H1 (cell line): ENCODE data around the gene NUDT19. TPM values are rescaled to one million over a fixed set of nuclear protein-coding genes. Genes with fewer than 3 reads are reported as not detected.

Experiments
- CTCF ChIA-PET: fragments of 300-600 bp; sonication (Branson Sonifier 250); formaldehyde crosslinking; loops from one replicate; lab custom pipeline; 2021; ENCODE audit not compliant: partially characterized antibody; lab: Charles Lee
- POLR2A ChIA-PET: fragments of 300-600 bp; sonication (Branson Sonifier 250); formaldehyde crosslinking; loops from one replicate; lab custom pipeline; 2021; ENCODE audit warnings: inconsistent platforms; ENCODE audit not compliant: partially characterized antibody; lab: Charles Lee
- DNase-seq, 2 experiments: peaks; one replicate each; pipeline versions ENCODE4 v3.0.0 to v3.0.0-alpha.2; 2010 to 2022; ENCODE audit warnings: low spot score in 2 of 2, low read depth in 1 of 2, mixed read lengths in 1 of 2
- FAIRE-seq: peaks from 2 replicates; lab custom pipeline; 2011; peaks lifted over from hg19 to GRCh38; lab: Jason Lieb, UNC
- H2AFZ ChIP-seq: 2 replicates; pipeline ENCODE4 v1.8.1; 2012; ENCODE audit warnings: low read length, inconsistent platforms
- H2AK5ac ChIP-seq: 2 replicates; pipeline ENCODE4 v1.6.1; 2013; ENCODE audit warnings: low read depth, low read length
- H2BK120ac ChIP-seq: replicated peaks from 2 replicates; pipeline ENCODE3; 2013; ENCODE audit warnings: low read depth, low read length, inconsistent platforms
- H2BK12ac ChIP-seq: 2 replicates; pipeline ENCODE4 v1.6.1; 2013; ENCODE audit warnings: low read depth, low read length
- H2BK15ac ChIP-seq: 2 replicates; pipeline ENCODE4 v1.6.1; 2013; ENCODE audit warnings: low read length
- H2BK20ac ChIP-seq: 2 replicates; pipeline ENCODE4 v1.6.1; 2013; ENCODE audit warnings: low read length
- H2BK5ac ChIP-seq: 2 replicates; pipeline ENCODE4 v1.6.1; 2013; ENCODE audit warnings: low read depth, low read length
- H3K14ac ChIP-seq: 2 replicates; pipeline ENCODE4 v1.6.1; 2013; ENCODE audit warnings: inconsistent platforms; ENCODE audit not compliant: insufficient read length
- H3K18ac ChIP-seq: 2 replicates; pipeline ENCODE4 v1.6.1; 2013; ENCODE audit warnings: low read length; ENCODE audit errors: extremely low read depth
- H3K23ac ChIP-seq: 2 replicates; pipeline ENCODE4 v1.6.1; 2013; ENCODE audit warnings: inconsistent platforms; ENCODE audit not compliant: insufficient read length
- H3K23me2 ChIP-seq: 2 replicates; pipeline ENCODE4 v1.6.1; 2013; ENCODE audit warnings: low read depth, low read length
- H3K27ac ChIP-seq: 2 replicates; pipeline ENCODE4 v1.6.1; 2011; ENCODE audit warnings: low read depth, low read length, inconsistent platforms
- H3K27me3 ChIP-seq, 4 experiments: replicated peaks in 1 of 4; 1 replicate in 1 of 4; 2 replicates in 3 of 4; pipeline versions ENCODE4 v1.6.1 to v1.8.1; 2011 to 2013; ENCODE audit warnings: low read length in 3 of 4, mild to moderate bottlenecking in 3 of 4, inconsistent platforms in 2 of 4, mixed read lengths in 2 of 4, moderate library complexity in 1 of 4; ENCODE audit not compliant: control insufficient read depth in 3 of 4, insufficient read depth in 3 of 4; ENCODE audit errors: extremely low read depth in 1 of 4
- H3K36me3 ChIP-seq, 4 experiments: 2 replicates each; pipeline versions ENCODE4 v1.6.1 to v1.8.1; 2011 to 2013; ENCODE audit warnings: mild to moderate bottlenecking in 4 of 4, low read length in 3 of 4, moderate library complexity in 2 of 4, control low read depth in 1 of 4, inconsistent platforms in 1 of 4; ENCODE audit not compliant: insufficient read depth in 4 of 4, control insufficient read depth in 2 of 4
- H3K4ac ChIP-seq: replicated peaks from 2 replicates; pipeline ENCODE3; 2013; ENCODE audit warnings: low read length, low read depth, mixed read lengths, inconsistent platforms; ENCODE audit not compliant: insufficient read length
- H3K4me1 ChIP-seq, 4 experiments: replicated peaks in 1 of 4; 1 replicate in 1 of 4; 2 replicates in 3 of 4; pipeline versions ENCODE4 v1.6.1 to v1.8.1; 2011 to 2013; ENCODE audit warnings: low read length in 3 of 4, inconsistent platforms in 2 of 4, mixed read lengths in 1 of 4; ENCODE audit not compliant: insufficient read depth in 4 of 4, control insufficient read depth in 3 of 4
- H3K4me2 ChIP-seq, 2 experiments: 2 replicates each; pipeline versions ENCODE4 v1.6.1 to v1.8.1; 2011 to 2013; ENCODE audit warnings: low read depth in 2 of 2, low read length in 2 of 2, control low read depth in 1 of 2, inconsistent platforms in 1 of 2, mild to moderate bottlenecking in 1 of 2; ENCODE audit not compliant: insufficient read depth in 1 of 2
- H3K4me3 ChIP-seq, 4 experiments: fragments of 200-600, 300-600 bp in 1 of 4; sonication (generic), shearing (Covaris generic), sonication (Bioruptor Twin) in 1 of 4; 2 replicates each; pipeline versions ENCODE4 v1.5.1 to v1.8.1; 2011 to 2016; ENCODE audit warnings: low read length in 4 of 4, low read depth in 3 of 4, control low read depth in 2 of 4, inconsistent platforms in 2 of 4, mild to moderate bottlenecking in 2 of 4, mixed read lengths in 1 of 4, moderate library complexity in 1 of 4; ENCODE audit not compliant: insufficient read depth in 2 of 4; ENCODE audit errors: extremely low read depth in 1 of 4
- H3K56ac ChIP-seq: replicated peaks from 2 replicates; pipeline ENCODE3; 2013; ENCODE audit warnings: low read depth, mild to moderate bottlenecking, mixed read lengths, low read length, inconsistent platforms; ENCODE audit not compliant: insufficient read length
- H3K79me1 ChIP-seq: 2 replicates; pipeline ENCODE4 v1.6.1; 2013; ENCODE audit warnings: low read depth, low read length, control low read depth
- H3K79me2 ChIP-seq, 2 experiments: 2 replicates each; pipeline versions ENCODE4 v1.6.1 to v1.8.1; 2012 to 2013; ENCODE audit warnings: low read length in 2 of 2, mild to moderate bottlenecking in 2 of 2, inconsistent platforms in 1 of 2; ENCODE audit not compliant: insufficient read depth in 2 of 2, control insufficient read depth in 1 of 2
- H3K9ac ChIP-seq, 4 experiments: replicated peaks in 1 of 4; 1 replicate in 1 of 4; 2 replicates in 3 of 4; pipeline versions ENCODE4 v1.6.1 to v1.8.1; 2011 to 2013; ENCODE audit warnings: low read depth in 3 of 4, low read length in 3 of 4, control low read depth in 2 of 4, mild to moderate bottlenecking in 2 of 4, moderate library complexity in 2 of 4, inconsistent platforms in 1 of 4; ENCODE audit errors: extremely low read depth in 1 of 4
- H3K9me3 ChIP-seq, 2 experiments: 2 replicates each; pipeline versions ENCODE4 v1.6.1 to v1.8.1; 2012 to 2013; ENCODE audit warnings: mild to moderate bottlenecking in 2 of 2, moderate library complexity in 2 of 2, control low read depth in 1 of 2, inconsistent platforms in 1 of 2, low read depth in 1 of 2, low read length in 1 of 2, mixed read lengths in 1 of 2; ENCODE audit not compliant: insufficient read depth in 2 of 2
- H4K20me1 ChIP-seq, 2 experiments: replicated peaks in 1 of 2; 2 replicates each; pipeline versions ENCODE3 to v1.8.1; 2011 to 2013; ENCODE audit warnings: inconsistent platforms in 2 of 2, low read length in 2 of 2, mild to moderate bottlenecking in 1 of 2; ENCODE audit not compliant: insufficient read depth in 2 of 2, control insufficient read depth in 1 of 2
- H4K5ac ChIP-seq: 2 replicates; pipeline ENCODE4 v1.6.1; 2013; ENCODE audit warnings: low read length, low read depth, mixed read lengths, inconsistent platforms; ENCODE audit not compliant: insufficient read length
- H4K8ac ChIP-seq: 2 replicates; pipeline ENCODE4 v1.8.0; 2013; ENCODE audit warnings: mild to moderate bottlenecking, moderate library complexity, low read length, inconsistent platforms; ENCODE audit not compliant: insufficient read depth; ENCODE audit errors: extremely low read depth
- H4K91ac ChIP-seq: replicated peaks from 2 replicates; pipeline ENCODE3; 2013; ENCODE audit warnings: low read length, mixed read lengths, inconsistent platforms; ENCODE audit not compliant: insufficient read length
- BCL11A ChIP-seq, 2 experiments: IDR thresholded peaks; one replicate each; pipeline ENCODE4 v1.6.1; 2011; ENCODE audit warnings: low read depth in 2 of 2, low read length in 2 of 2, mild to moderate bottlenecking in 2 of 2
- GABPA ChIP-seq: IDR thresholded peaks from 2 replicates; pipeline ENCODE4 v1.6.1; 2011; ENCODE audit warnings: mild to moderate bottlenecking, low read length, moderate library complexity, borderline replicate concordance; ENCODE audit not compliant: insufficient read depth
- RBBP5 ChIP-seq: IDR thresholded peaks from 2 replicates; pipeline ENCODE4 v1.7.1; 2012; ENCODE audit warnings: low read depth, mild to moderate bottlenecking, inconsistent platforms, low read length, moderate library complexity, borderline replicate concordance
- SAP30 ChIP-seq: fragments of 300-600 bp; sonication (generic); IDR thresholded peaks from 2 replicates; pipeline ENCODE4 v1.7.1; 2012; ENCODE audit warnings: low read length, moderate library complexity, mild to moderate bottlenecking, inconsistent platforms; ENCODE audit not compliant: insufficient read depth, insufficient replicate concordance
- TBP ChIP-seq: IDR thresholded peaks from 2 replicates; pipeline ENCODE4 v1.6.1; 2011; ENCODE audit warnings: low read depth, low read length, improper control_type of control experiment
- WGBS, 2 experiments: shearing (Covaris generic) in 1 of 2; methylation state at CpG; one replicate each; pipeline versions ENCODE4 v1.1.6 to v1.1.7; 2013 to 2015; ENCODE audit warnings: low lambda C conversion rate in 2 of 2, mixed read lengths in 2 of 2, inconsistent platforms in 1 of 2, low coverage in 1 of 2, missing lambda C conversion rate in 1 of 2; ENCODE audit not compliant: insufficient replicate concordance in 2 of 2, insufficient coverage in 1 of 2, insufficient read length in 1 of 2; ENCODE audit errors: extremely low coverage in 1 of 2, missing lambda C conversion rate in 1 of 2; 5-methylcytosine and 5-hydroxymethylcytosine counted together
- polyA plus RNA-seq, 7 experiments: library from polyadenylated mRNA; depleted of rRNA in 3 of 7; stranded (reverse) in 5 of 7; unstranded in 2 of 7; fragments of >200 nt in 5 of 7; fragments of 200-250 nt in 2 of 7; gene quantifications; 1 replicate in 5 of 7; 2 replicates in 1 of 7; 4 replicates in 1 of 7; pipeline versions ENCODE4 v1.2.1 to v1.2.3, GENCODE V29; 2011 to 2013; ENCODE audit warnings: missing spikeins in 2 of 7, mixed read lengths in 2 of 7
- total RNA-seq: library from RNA; stranded (reverse); fragmentation: NEBNext Ultra II Directional; extraction: Animal tissue kit (Norgen Biotek cat#: 25700); gene quantifications from 2 replicates; pipeline ENCODE4 v1.2.1, GENCODE V29; 2021
- TF ChIP-seq, protein P1 (sequence below), 3 experiments: IDR thresholded peaks; 1 replicate in 2 of 3; 2 replicates in 1 of 3; pipeline versions ENCODE4 v1.5.1 to v1.6.1; 2011; ENCODE audit warnings: low read length in 3 of 3, mild to moderate bottlenecking in 3 of 3, inconsistent platforms in 2 of 3, low read depth in 1 of 3, moderate library complexity in 1 of 3; ENCODE audit not compliant: insufficient read depth in 1 of 3; ENCODE audit errors: control extremely low read depth in 1 of 3

The NUDT19 gene
- total and polyA plus RNA-seq, 2 of the 8 experiments (the other 6 are each of a cell fraction or from before 2014, with no cell fraction given), result 2.0 to 3.3 TPM

DNA sequence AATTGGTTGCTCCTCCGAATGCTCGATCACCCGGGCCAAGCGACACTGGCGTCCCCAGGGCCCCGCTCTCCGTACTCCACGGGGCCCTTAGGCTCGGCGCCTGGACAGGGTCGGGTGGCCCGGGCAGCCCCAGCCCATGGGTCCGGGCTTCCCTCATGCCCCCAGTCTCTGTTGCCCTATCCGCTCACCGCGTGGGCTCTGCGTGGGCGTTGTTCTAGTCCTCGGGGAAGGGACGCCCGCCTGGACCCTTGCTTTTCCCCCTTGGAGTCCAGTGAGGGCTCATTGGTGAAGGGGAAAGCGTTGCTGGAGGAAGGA, 29.3 kb downstream of the NUDT19 start:
- Histone ChIP-seq H3K23me2 (peaks cover 1% of the 10 kb centered on the region; the same call in 1 of the 2 replicates), H3K56ac (no peak overlapping the region), H2AFZ (no peak overlapping the region), H2BK15ac (no peak overlapping the region), H2BK5ac (no peak overlapping the region), H4K91ac (no peak overlapping the region), H3K14ac (no peak overlapping the region), H3K4ac (no peak overlapping the region), H3K27me3 (no peaks in the 10 kb centered on the region), H3K79me2 (no peaks in the 10 kb centered on the region), H2BK12ac (no peak overlapping the region), H3K36me3 (no peaks in the 10 kb centered on the region), H3K79me1 (no peaks in the 10 kb centered on the region), H3K4me3 (no peak overlapping the region), H3K27ac (no peak overlapping the region), H3K9ac (no peak overlapping the region), H2BK20ac (no peak overlapping the region), H3K23ac (no peak overlapping the region), H3K4me2 (no peak overlapping the region), H3K9me3 (peaks cover 0 to 5% of the 10 kb centered on the region in 2 experiments; a peak in 1 of 4 replicates), H2BK120ac (no peak overlapping the region), H3K4me1 (peaks cover 0 to 3% (median 1%) of the 10 kb centered on the region in 4 experiments; a peak in 2 of 7 replicates), H2AK5ac (no peak overlapping the region), H4K8ac (0 out of 2 replicates have a peak overlapping the region, but pooled peaks have one; percentile 14), H4K5ac (no peak overlapping the region), H3K18ac (no peak overlapping the region; the same call in 1 of the 2 replicates), H4K20me1 (no peaks in the 10 kb centered on the region)
- 92% methylated on average over 21 of the region's 22 CpGs; no CpG with 5 or more reads in 1 of the 2 experiments for WGBS, 2 experiments
- no peak for TF ChIP-seq BCL11A (IDR thresholded peaks at IDR 0.05; ENCODE audit: low read depth in 2 of 2, low read length in 2 of 2)
- TF ChIP-seq TBP, result no peak
- TF ChIP-seq, protein P1, sequence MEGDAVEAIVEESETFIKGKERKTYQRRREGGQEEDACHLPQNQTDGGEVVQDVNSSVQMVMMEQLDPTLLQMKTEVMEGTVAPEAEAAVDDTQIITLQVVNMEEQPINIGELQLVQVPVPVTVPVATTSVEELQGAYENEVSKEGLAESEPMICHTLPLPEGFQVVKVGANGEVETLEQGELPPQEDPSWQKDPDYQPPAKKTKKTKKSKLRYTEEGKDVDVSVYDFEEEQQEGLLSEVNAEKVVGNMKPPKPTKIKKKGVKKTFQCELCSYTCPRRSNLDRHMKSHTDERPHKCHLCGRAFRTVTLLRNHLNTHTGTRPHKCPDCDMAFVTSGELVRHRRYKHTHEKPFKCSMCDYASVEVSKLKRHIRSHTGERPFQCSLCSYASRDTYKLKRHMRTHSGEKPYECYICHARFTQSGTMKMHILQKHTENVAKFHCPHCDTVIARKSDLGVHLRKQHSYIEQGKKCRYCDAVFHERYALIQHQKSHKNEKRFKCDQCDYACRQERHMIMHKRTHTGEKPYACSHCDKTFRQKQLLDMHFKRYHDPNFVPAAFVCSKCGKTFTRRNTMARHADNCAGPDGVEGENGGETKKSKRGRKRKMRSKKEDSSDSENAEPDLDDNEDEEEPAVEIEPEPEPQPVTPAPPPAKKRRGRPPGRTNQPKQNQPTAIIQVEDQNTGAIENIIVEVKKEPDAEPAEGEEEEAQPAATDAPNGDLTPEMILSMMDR (IDR thresholded peaks at IDR 0.05; ENCODE audit: control extremely low read depth in 1 of 3, insufficient read depth in 1 of 3, low read depth in 1 of 3, low read length in 3 of 3), result no peak
- TF ChIP-seq SAP30, result no peak
- no peak for TF ChIP-seq RBBP5
- TF ChIP-seq GABPA, result no peak
- DNase-seq (no peak), FAIRE-seq (no peak)
- POLR2A ChIA-PET, result no interaction called here
- CTCF ChIA-PET, result interaction anchor here (0.6 to 1.3 kb wide), 4 partner anchors 12 to 67 kb away, joined by 3 to 5 read pairs (median 4); no protein-coding TSS in a partner anchor
